Upper lobe of left lung (tissue), 4 donors: ENCODE results near the gene USP10.

Source experiments
- CTCF ChIP-seq, 6 experiments: fragments of 450-650 bp in 4 of 6; fragments of 200-600 bp in 2 of 6; sonication (generic) in 2 of 6; IDR thresholded peaks; one replicate each; pipeline ENCODE4 v1.5.1; 2016 to 2019; ENCODE audit warnings: antibody characterized with exemption in 6 of 6
- EP300 ChIP-seq, 4 donors: sonication (generic); formaldehyde crosslinking; IDR thresholded peaks; one replicate each; pipeline ENCODE4 v1.5.1; 2017; ENCODE audit warnings: antibody characterized with exemption in 4 of 4, control low read depth in 2 of 4
- POLR2A ChIP-seq, 4 donors: fragments of 450-650 bp; IDR thresholded peaks; one replicate each; pipeline ENCODE4 v1.5.1; 2016 to 2017; ENCODE audit warnings: antibody characterized with exemption in 4 of 4, mild to moderate bottlenecking in 2 of 4

GRCh38 chr16:84742641-84743092 is 42.9 kb downstream of the USP10 start:
- TF ChIP-seq CTCF (IDR thresholded peaks at IDR 0.05), result no peak
- TF ChIP-seq POLR2A (IDR thresholded peaks at IDR 0.05), result no peak
- TF ChIP-seq EP300 (IDR thresholded peaks at IDR 0.05), result no peak
